Measurements from ENCODE around the gene UBE2D4. TPM values are rescaled to one million over a fixed set of nuclear protein-coding genes. Genes with fewer than 3 reads are reported as not detected.
A peak's percentile ranks its signal among the peaks of the same experiment; 100 is the strongest.

Gene UBE2D4
- total RNA-seq, 1 experiment from 2014 or later, result 6.4 TPM

DNA sequence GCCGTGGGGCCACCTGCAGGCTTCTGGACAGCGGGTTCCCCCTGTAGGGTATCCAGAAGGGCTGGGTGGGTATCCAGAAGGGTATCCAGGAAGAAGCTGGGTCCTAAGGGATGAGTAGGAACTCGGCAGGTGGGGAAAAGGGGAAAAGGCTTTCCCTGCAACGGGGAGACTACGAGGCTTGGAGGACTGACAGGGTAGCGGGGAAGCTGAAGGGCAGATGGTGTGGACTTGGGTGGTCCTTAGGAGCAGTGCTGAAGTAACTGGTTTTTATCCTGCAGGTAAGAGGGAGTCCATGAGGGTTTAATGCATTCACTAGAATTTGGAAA, 525 bp downstream of the UBE2D4 start:
- peak overlapping the region; percentile 69 to 75 for H3K4me3 Mint-ChIP-seq
- Histone ChIP-seq H2BK5ac (ENCODE audit: insufficient read length, low read length) (no peak overlapping the region), H4K8ac (replicated peaks; ENCODE audit: insufficient read length, low read depth, low read length) (no peak overlapping the region), H3K56ac (ENCODE audit: insufficient read length, low read depth, low read length) (no peak overlapping the region), H3K4me1 (ENCODE audit: insufficient read depth, low read length) (no peaks in the 10 kb centered on the region), H3K79me2 (ENCODE audit: insufficient read depth, low read length) (no peaks in the 10 kb centered on the region), H3K4me2 (ENCODE audit: insufficient read depth, insufficient read length, low read length) (peak overlapping the region; percentile 73), H3K27ac (ENCODE audit: insufficient read length, low read depth, low read length) (no peak overlapping the region), H3K4ac (ENCODE audit: low read depth, low read length) (no peak overlapping the region), H3K14ac (ENCODE audit: insufficient read depth, low read length) (no peak overlapping the region), H2BK20ac (ENCODE audit: low read depth, low read length, poor library complexity, severe bottlenecking) (no peak overlapping the region), H3K79me1 (ENCODE audit: insufficient read depth, low read depth, low read length, poor library complexity, severe bottlenecking) (no peaks in the 10 kb centered on the region), H2AFZ (ENCODE audit: low read length) (no peak overlapping the region), H3K9ac (ENCODE audit: extremely low read depth, insufficient read length, low read length) (no peak overlapping the region), H3T11ph (ENCODE audit: low read length) (no peak overlapping the region), H3K18ac (ENCODE audit: insufficient read length, low read depth, low read length) (no peak overlapping the region), H2AK5ac (ENCODE audit: insufficient read length, low read length) (no peak overlapping the region), H3K9me3 (ENCODE audit: control insufficient read depth, low read depth, low read length) (no peaks in the 10 kb centered on the region), H4K91ac (ENCODE audit: insufficient read length, low read depth, low read length) (no peak overlapping the region), H2BK120ac (ENCODE audit: low read depth, low read length, poor library complexity, severe bottlenecking) (no peak overlapping the region), H4K20me1 (ENCODE audit: control insufficient read depth, insufficient read depth, insufficient read length) (no peaks in the 10 kb centered on the region), H3K23me2 (ENCODE audit: insufficient read length, low read depth, low read length, poor library complexity, severe bottlenecking) (peaks cover 3% of the 10 kb centered on the region), H2BK12ac (ENCODE audit: insufficient read length, low read depth, low read length) (no peak overlapping the region), H3K23ac (ENCODE audit: insufficient read length, low read depth, low read length) (no peak overlapping the region), H3K27me3 (ENCODE audit: insufficient read depth, low read length) (peaks cover 3% of the 10 kb centered on the region; the same call in 1 of the 2 replicates), H2BK15ac (ENCODE audit: low read depth, low read length) (no peak overlapping the region), H4K5ac (ENCODE audit: insufficient read length, low read depth, low read length) (no peak overlapping the region)
- H3K9me3 Mint-ChIP-seq, result peaks cover 2 to 3% of the 10 kb centered on the region in 2 experiments; a peak in 2 of 5 replicates
- H3K27me3 Mint-ChIP-seq (ENCODE audit: low read depth), result peaks cover 36% of the 10 kb centered on the region
- no peak for DNase-seq
- TF ChIP-seq, protein P1, sequence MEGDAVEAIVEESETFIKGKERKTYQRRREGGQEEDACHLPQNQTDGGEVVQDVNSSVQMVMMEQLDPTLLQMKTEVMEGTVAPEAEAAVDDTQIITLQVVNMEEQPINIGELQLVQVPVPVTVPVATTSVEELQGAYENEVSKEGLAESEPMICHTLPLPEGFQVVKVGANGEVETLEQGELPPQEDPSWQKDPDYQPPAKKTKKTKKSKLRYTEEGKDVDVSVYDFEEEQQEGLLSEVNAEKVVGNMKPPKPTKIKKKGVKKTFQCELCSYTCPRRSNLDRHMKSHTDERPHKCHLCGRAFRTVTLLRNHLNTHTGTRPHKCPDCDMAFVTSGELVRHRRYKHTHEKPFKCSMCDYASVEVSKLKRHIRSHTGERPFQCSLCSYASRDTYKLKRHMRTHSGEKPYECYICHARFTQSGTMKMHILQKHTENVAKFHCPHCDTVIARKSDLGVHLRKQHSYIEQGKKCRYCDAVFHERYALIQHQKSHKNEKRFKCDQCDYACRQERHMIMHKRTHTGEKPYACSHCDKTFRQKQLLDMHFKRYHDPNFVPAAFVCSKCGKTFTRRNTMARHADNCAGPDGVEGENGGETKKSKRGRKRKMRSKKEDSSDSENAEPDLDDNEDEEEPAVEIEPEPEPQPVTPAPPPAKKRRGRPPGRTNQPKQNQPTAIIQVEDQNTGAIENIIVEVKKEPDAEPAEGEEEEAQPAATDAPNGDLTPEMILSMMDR (conservative IDR thresholded peaks at IDR 0.05), result no peak
- no CpG with 5 or more reads among the region's 6 CpGs for WGBS (ENCODE audit: extremely low coverage, insufficient read length, low lambda C conversion rate)
- H3K36me3 Mint-ChIP-seq (ENCODE audit: insufficient read depth in 1 of 3, low read depth in 3 of 3), result peaks cover 0 to 5% (median 0%) of the 10 kb centered on the region in 3 experiments; a peak in 2 of 7 replicates
- H3K4me1 Mint-ChIP-seq, result peaks cover 5 to 7% of the 10 kb centered on the region in 2 experiments
- no peak overlapping the region for H3K27ac Mint-ChIP-seq
